ENCODE measurements around the gene RSPH1. TPM values are rescaled to one million over a fixed set of nuclear protein-coding genes. Genes with fewer than 3 reads are reported as not detected.

The RSPH1 gene
- total and polyA plus RNA-seq, 12 donors: 0.13 to 5.8 (median 0.87) TPM; not detected in 2

DNA sequence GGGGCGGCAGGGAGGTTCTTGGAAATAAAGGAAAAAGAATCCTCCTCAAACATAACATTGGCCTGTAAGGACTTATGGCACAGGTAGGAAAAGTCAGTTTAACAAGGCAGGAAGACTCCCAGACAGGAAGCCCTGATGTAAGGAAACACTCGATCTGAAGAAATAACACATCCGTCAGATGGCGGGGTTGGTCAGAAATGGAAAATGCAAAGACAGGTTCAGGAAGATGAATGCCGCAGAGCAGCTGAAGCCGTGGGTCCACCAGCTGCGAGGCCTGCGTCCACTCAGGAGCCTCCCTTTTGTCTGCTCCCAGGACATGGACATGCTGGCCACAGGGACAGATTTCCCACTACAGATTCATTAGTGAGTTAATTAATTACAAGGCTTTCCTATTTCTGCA is 3.8 kb downstream of the RSPH1 start:
- peaks cover 0 to 12% of the 10 kb centered on the region in 2 donors for H3K4me1 ChIP-seq (replicated peaks in 1 of 2)
- H3K36me3 ChIP-seq (replicated peaks in 1 of 2): no peaks in the 10 kb centered on the region
- H3K27ac ChIP-seq: no peak overlapping the region
- no peaks in the 10 kb centered on the region for H3K9me3 ChIP-seq (replicated peaks in 1 of 3)
- DNase-seq: no peak
- no peak overlapping the region for H3K4me3 ChIP-seq
- TF ChIP-seq, protein P1, sequence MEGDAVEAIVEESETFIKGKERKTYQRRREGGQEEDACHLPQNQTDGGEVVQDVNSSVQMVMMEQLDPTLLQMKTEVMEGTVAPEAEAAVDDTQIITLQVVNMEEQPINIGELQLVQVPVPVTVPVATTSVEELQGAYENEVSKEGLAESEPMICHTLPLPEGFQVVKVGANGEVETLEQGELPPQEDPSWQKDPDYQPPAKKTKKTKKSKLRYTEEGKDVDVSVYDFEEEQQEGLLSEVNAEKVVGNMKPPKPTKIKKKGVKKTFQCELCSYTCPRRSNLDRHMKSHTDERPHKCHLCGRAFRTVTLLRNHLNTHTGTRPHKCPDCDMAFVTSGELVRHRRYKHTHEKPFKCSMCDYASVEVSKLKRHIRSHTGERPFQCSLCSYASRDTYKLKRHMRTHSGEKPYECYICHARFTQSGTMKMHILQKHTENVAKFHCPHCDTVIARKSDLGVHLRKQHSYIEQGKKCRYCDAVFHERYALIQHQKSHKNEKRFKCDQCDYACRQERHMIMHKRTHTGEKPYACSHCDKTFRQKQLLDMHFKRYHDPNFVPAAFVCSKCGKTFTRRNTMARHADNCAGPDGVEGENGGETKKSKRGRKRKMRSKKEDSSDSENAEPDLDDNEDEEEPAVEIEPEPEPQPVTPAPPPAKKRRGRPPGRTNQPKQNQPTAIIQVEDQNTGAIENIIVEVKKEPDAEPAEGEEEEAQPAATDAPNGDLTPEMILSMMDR (IDR thresholded peaks at IDR 0.05): no peak
- no peak for TF ChIP-seq POLR2A (IDR thresholded peaks at IDR 0.05)
- WGBS, 4 donors: 67 to 76% (median 71%) methylated on average over 8 of the region's 8 CpGs
- intact Hi-C loops (cut with DNase I): no loop called here
- no peaks in the 10 kb centered on the region for H3K27me3 ChIP-seq

DNA sequence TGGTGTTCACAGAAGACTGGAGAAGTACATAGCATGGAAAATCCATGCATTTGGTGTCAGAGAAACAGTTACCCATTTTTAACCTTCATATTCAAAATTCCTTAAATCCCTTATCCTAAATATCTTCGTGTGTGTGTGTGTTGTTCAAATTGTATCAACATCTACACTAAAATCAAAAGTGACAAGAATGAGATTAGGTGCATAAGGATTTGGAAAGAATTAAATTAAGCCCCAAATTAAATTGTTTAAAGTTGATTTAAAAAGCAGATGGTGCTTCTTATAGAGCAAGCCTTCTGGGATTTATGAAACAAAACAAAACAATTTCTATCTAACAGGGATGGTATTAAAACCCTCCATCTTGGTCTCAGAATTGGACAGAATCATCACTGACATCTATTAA is 4.7 kb downstream of the RSPH1 start:
- no peak overlapping the region for H3K27ac ChIP-seq
- peaks cover 0 to 6% of the 10 kb centered on the region in 2 donors for H3K4me1 ChIP-seq (replicated peaks in 1 of 2)
- DNase-seq: no peak
- 56 to 88% (median 69%) methylated on average over 1 of the region's 1 CpG for WGBS, 4 donors
- intact Hi-C loops (cut with DNase I): no loop called here
- TF ChIP-seq, protein P1 (IDR thresholded peaks at IDR 0.05): no peak
- no peak for TF ChIP-seq POLR2A (IDR thresholded peaks at IDR 0.05)
- no peak overlapping the region for H3K4me3 ChIP-seq
- H3K27me3 ChIP-seq: no peaks in the 10 kb centered on the region
- no peaks in the 10 kb centered on the region for H3K9me3 ChIP-seq (replicated peaks in 1 of 3)
- no peaks in the 10 kb centered on the region for H3K36me3 ChIP-seq (replicated peaks in 1 of 2)

DNA sequence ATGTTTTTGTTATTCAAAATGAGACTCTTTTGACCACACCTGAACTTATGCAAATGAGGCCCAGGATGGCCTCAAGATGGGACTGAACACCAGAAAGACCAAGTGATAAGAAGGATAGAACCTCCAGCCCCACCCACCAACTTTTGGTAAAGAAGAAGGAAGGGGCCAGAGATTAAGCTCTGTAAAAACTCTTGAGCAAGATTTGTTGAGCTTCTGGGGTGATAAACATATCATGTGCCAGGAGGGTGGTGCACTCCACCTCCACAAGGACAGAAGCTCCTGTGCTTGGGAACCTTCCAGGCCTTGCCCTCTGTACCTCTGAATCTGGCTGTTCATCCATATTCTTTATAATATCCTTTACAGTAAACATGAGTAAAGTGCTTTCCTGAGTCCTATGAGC is 5.3 kb downstream of the RSPH1 start:
- no peaks in the 10 kb centered on the region for H3K27me3 ChIP-seq
- H3K27ac ChIP-seq: no peak overlapping the region
- intact Hi-C loops (cut with DNase I): no loop called here
- H3K36me3 ChIP-seq (replicated peaks in 1 of 2): no peaks in the 10 kb centered on the region
- no peak overlapping the region for H3K4me3 ChIP-seq
- H3K4me1 ChIP-seq (replicated peaks in 1 of 2): peaks cover 0 to 5% of the 10 kb centered on the region in 2 donors
- no peaks in the 10 kb centered on the region for H3K9me3 ChIP-seq (replicated peaks in 1 of 3)
- no peak for TF ChIP-seq POLR2A (IDR thresholded peaks at IDR 0.05)
- TF ChIP-seq, protein P1 (IDR thresholded peaks at IDR 0.05): no peak
- DNase-seq: no peak

DNA sequence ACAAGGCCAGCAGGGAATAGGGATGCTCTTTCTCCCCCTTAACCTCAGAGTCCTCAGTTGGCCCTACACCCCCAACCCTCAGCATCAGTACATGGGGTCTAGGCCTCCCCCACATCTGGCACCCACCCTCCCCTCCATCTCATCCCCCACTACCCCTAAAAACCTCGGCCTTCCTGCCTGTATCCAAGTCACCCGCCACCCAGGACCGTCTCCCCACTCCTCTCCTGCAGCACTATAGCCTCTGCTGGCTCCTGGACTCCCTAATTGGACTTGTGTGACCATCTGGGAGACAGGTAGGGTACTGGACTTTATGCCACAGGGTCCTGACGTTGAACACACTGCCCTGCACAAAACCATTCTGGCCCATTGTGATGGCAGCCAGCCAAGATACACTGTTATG is 6.0 kb downstream of the RSPH1 start:
- Histone ChIP-seq H3K9me3 (replicated peaks in 1 of 3) (no peaks in the 10 kb centered on the region), H3K36me3 (replicated peaks in 1 of 2) (no peaks in the 10 kb centered on the region), H3K27ac (no peak overlapping the region), H3K27me3 (no peaks in the 10 kb centered on the region), H3K4me3 (no peak overlapping the region), H3K4me1 (replicated peaks in 1 of 2) (no peaks in the 10 kb centered on the region)
- no peak for DNase-seq
- intact Hi-C loops (cut with DNase I): no loop called here
- WGBS, 4 donors: 73 to 92% (median 79%) methylated on average over 4 of the region's 4 CpGs
- TF ChIP-seq POLR2A (IDR thresholded peaks at IDR 0.05): no peak
- TF ChIP-seq, protein P1 (IDR thresholded peaks at IDR 0.05): no peak
